Activated CD4-positive, alpha-beta memory T cell treated with anti-CD3 and anti-CD28 coated beads for 36 hours (primary cell): ENCODE data around the gene PSMF1. TPM values are rescaled to one million over a fixed set of nuclear protein-coding genes. Genes with fewer than 3 reads are reported as not detected.
"Not testable (repeated sequence)": the region's sequence is repeated elsewhere in the genome, so short reads cannot be mapped to it uniquely, and the experiment has no call there.

Experiments used
- CTCF ChIA-PET: fragments of 350-600 bp; sonication (Branson Sonifier 250); formaldehyde crosslinking; loops from one replicate; lab custom pipeline; 2021; ENCODE audit warnings: antibody characterized with exemption, inconsistent platforms; lab: Charles Lee
- POLR2A ChIA-PET: fragments of 350-600 bp; sonication (Branson Sonifier 250); formaldehyde crosslinking; loops from one replicate; lab custom pipeline; 2021; ENCODE audit warnings: antibody characterized with exemption; lab: Charles Lee
- DNase-seq: peaks from one replicate; pipeline ENCODE4 v3.0.0-alpha.2; 2020
- H3K27ac Mint-ChIP-seq: one replicate; pipeline ENCODE4 v1.8.0; 2021; ENCODE audit warnings: mixed read lengths
- H3K27me3 Mint-ChIP-seq: one replicate; pipeline ENCODE4 v1.8.0; 2021; ENCODE audit warnings: mixed read lengths
- H3K36me3 Mint-ChIP-seq: one replicate; pipeline ENCODE4 v1.8.0; 2021; ENCODE audit warnings: mixed read lengths
- H3K4me1 Mint-ChIP-seq: one replicate; pipeline ENCODE4 v1.8.0; 2021; ENCODE audit warnings: low read depth, mixed read lengths
- H3K4me3 Mint-ChIP-seq: one replicate; pipeline ENCODE4 v1.8.0; 2021; ENCODE audit warnings: mild to moderate bottlenecking, mixed read lengths
- H3K9me3 Mint-ChIP-seq: one replicate; pipeline ENCODE4 v1.8.0; 2021; ENCODE audit warnings: mixed read lengths
- intact Hi-C: fragments of 100-400 bp; cut with micrococcal nuclease; formaldehyde crosslinking; loops from one replicate; pipeline ENCODE4 v1.15.1; 2023
- total RNA-seq, 2 experiments: library from RNA; stranded (reverse); gene quantifications; one replicate each; pipeline ENCODE4 v1.2.3, GENCODE V29; 2021

The PSMF1 gene
- total RNA-seq, 2 experiments from 2014 or later, result 140 to 149 TPM

DNA sequence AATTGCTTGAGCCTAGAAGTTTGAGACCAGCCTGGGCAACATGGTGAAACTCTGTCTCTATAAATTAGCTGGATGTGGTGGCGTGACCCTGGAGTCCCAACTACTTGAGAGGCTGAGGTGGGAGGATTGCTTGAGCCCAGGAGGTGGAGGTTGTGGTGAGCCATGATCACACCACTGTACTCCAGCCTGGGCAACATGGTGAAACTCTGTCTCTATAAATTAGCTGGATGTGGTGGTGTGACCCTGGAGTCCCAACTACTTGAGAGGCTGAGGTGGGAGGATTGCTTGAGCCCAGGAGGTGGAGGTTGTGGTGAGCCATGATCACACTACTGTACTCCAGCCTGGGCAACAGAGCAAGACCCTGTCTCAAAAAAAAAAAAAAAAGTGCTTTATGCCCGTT lies 31.4 kb downstream of the PSMF1 start:
- H3K36me3 Mint-ChIP-seq, result peaks cover 45% of the 10 kb centered on the region
- peaks cover 12% of the 10 kb centered on the region for H3K4me1 Mint-ChIP-seq
- H3K27me3 Mint-ChIP-seq, H3K9me3 Mint-ChIP-seq, H3K4me3 Mint-ChIP-seq, intact Hi-C loops: not testable (repeated sequence)
- peak overlapping the region; percentile 39 for H3K27ac Mint-ChIP-seq
- DNase-seq, result peak; percentile 31
- ChIA-PET POLR2A (interaction anchor here (0.6 kb wide), 1 partner anchor 1643 kb away, joined by 3 read pairs; no protein-coding TSS in a partner anchor), CTCF (interaction anchor here (2.7 kb wide), 1 partner anchor 63 kb away, joined by 8 read pairs; no protein-coding TSS in a partner anchor)

DNA sequence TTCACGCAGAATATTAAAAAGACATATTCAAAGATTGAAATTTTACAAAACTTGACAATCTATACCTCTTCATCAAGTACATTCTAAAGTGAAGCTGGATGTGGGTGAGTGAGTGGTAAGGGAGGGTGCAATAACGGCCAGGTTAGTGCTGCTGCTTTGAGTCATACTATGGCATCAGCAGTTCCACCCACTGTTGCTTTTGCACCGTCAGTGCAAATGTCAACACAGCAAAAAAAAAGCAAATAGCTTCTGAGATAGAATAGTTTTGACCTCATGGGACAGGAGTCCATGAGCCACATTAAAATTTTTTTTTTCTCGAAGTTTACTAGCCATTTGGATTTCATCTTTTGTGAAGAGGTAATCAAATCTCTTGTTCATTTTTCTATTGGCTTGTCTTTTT lies 31.8 kb downstream of the PSMF1 start:
- DNase-seq, result peak; percentile 53
- ChIA-PET POLR2A (interaction anchor here (0.6 kb wide), 1 partner anchor 1643 kb away, joined by 3 read pairs; no protein-coding TSS in a partner anchor), CTCF (interaction anchor here (0.8 to 2.7 kb wide), 2 partner anchors 63 to 331 kb away, joined by 3 to 8 read pairs; no protein-coding TSS in a partner anchor)
- peak overlapping the region; percentile 39 for H3K27ac Mint-ChIP-seq
- no peak overlapping the region for H3K4me3 Mint-ChIP-seq
- peaks cover 12% of the 10 kb centered on the region for H3K4me1 Mint-ChIP-seq
- intact Hi-C loops, result no loop called here
- H3K27me3 Mint-ChIP-seq, result no peaks in the 10 kb centered on the region
- no peaks in the 10 kb centered on the region for H3K9me3 Mint-ChIP-seq
- H3K36me3 Mint-ChIP-seq, result peaks cover 49% of the 10 kb centered on the region

DNA sequence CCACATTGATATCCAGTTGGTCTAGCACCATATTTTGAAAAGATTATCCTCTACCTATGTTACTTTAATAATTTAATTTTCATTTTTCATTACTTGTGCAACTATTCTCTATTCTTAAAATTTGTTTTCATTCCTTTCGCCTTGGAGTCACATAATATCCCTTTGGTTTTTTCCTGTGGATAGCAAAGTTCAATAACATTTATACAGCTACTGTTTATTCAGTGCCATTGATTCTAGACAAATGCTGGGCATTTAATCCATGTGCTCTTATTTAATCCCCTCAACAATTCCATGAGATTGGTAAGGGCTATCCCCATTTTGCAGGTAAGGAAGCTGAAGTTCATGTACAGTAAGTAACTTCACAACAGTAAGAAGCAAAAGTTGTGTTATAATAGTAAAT lies 32.6 kb downstream of the PSMF1 start:
- CTCF ChIA-PET, result interaction anchor here (0.6 to 2.7 kb wide), 3 partner anchors 37 to 332 kb away, joined by 3 to 8 read pairs (median 3); no protein-coding TSS in a partner anchor

GRCh38 chr20:1154226-1154625 lies 35.8 kb downstream of the PSMF1 start:
- no peak overlapping the region for H3K4me3 Mint-ChIP-seq
- H3K4me1 Mint-ChIP-seq, result peaks cover 8% of the 10 kb centered on the region
- CTCF ChIA-PET, result no interaction called here
- POLR2A ChIA-PET, result no interaction called here
- intact Hi-C loops, result no loop called here
- H3K27me3 Mint-ChIP-seq, result no peaks in the 10 kb centered on the region
- H3K36me3 Mint-ChIP-seq, result peaks cover 49% of the 10 kb centered on the region
- H3K9me3 Mint-ChIP-seq, result peaks cover 4% of the 10 kb centered on the region
- no peak overlapping the region for H3K27ac Mint-ChIP-seq
- DNase-seq, result no peak

More for the DNA sequence above, 32.6 kb downstream of the PSMF1 start:
- Mint-ChIP-seq H3K4me3 (no peak overlapping the region), H3K9me3 (peaks cover 2% of the 10 kb centered on the region), H3K4me1 (peaks cover 10% of the 10 kb centered on the region), H3K27me3 (no peaks in the 10 kb centered on the region), H3K27ac (no peak overlapping the region), H3K36me3 (peaks cover 54% of the 10 kb centered on the region)
- POLR2A ChIA-PET, result no interaction called here
- intact Hi-C loops, result loop anchor here (1.0 kb wide), 1 partner anchor 35 kb away; no protein-coding TSS in a partner anchor
- no peak for DNase-seq

DNA sequence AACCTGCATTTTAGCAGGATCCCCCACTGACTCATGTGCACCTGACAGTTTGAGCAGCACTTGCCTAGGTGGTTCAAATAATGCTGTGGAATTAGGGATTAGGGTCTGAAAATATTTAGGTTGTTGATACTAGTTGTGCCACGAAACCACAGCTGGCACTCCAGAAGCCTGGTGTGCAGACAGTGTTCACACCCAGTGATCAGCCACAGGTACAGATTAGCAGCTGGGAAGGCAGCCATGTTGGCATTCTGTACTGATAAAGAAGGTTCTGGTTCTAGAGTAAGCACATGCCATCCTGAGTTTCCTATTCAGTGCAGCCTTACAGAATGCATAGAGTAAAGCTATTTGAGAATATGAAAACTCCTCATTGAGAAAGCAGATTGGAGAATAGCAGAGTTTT lies 36.3 kb downstream of the PSMF1 start:
- Mint-ChIP-seq H3K4me1 (peaks cover 8% of the 10 kb centered on the region), H3K4me3 (no peak overlapping the region), H3K9me3 (peaks cover 4% of the 10 kb centered on the region), H3K36me3 (peaks cover 48% of the 10 kb centered on the region), H3K27me3 (no peaks in the 10 kb centered on the region), H3K27ac (no peak overlapping the region)
- ChIA-PET CTCF (no interaction called here), POLR2A (no interaction called here)
- DNase-seq, result no peak
- intact Hi-C loops, result no loop called here

GRCh38 chr20:1155342-1155741 lies 36.9 kb downstream of the PSMF1 start:
- Mint-ChIP-seq H3K4me3 (no peak overlapping the region), H3K36me3 (peaks cover 50% of the 10 kb centered on the region), H3K4me1 (peaks cover 5% of the 10 kb centered on the region), H3K27ac (no peak overlapping the region), H3K27me3 (no peaks in the 10 kb centered on the region), H3K9me3 (peaks cover 4% of the 10 kb centered on the region)
- intact Hi-C loops, result no loop called here
- CTCF ChIA-PET, result no interaction called here
- DNase-seq, result no peak
- POLR2A ChIA-PET, result no interaction called here

GRCh38 chr20:1160496-1160895 lies 42.1 kb downstream of the PSMF1 start:
- ChIA-PET POLR2A (no interaction called here), CTCF (no interaction called here)
- intact Hi-C loops, result no loop called here
- Mint-ChIP-seq H3K4me3 (no peak overlapping the region), H3K27ac (no peak overlapping the region), H3K27me3 (no peaks in the 10 kb centered on the region), H3K36me3 (peaks cover 43% of the 10 kb centered on the region), H3K4me1 (no peaks in the 10 kb centered on the region), H3K9me3 (peaks cover 4% of the 10 kb centered on the region)
- no peak for DNase-seq

- H3K9me3 Mint-ChIP-seq, result peaks cover 2% of the 10 kb centered on the region
- no peaks in the 10 kb centered on the region for H3K27me3 Mint-ChIP-seq
- DNase-seq, result no peak
- H3K36me3 Mint-ChIP-seq, result peaks cover 43% of the 10 kb centered on the region
- intact Hi-C loops, result no loop called here
- H3K4me1 Mint-ChIP-seq, result no peaks in the 10 kb centered on the region
- ChIA-PET CTCF (no interaction called here), POLR2A (no interaction called here)
- H3K27ac Mint-ChIP-seq, result no peak overlapping the region
- H3K4me3 Mint-ChIP-seq, result no peak overlapping the region
Measured at GRCh38 chr20:1160991-1161390, 42.6 kb downstream of the PSMF1 start.

- ChIA-PET POLR2A (interaction anchor here (1.2 kb wide), 1 partner anchor 9 kb away, joined by 3 read pairs; no protein-coding TSS in a partner anchor), CTCF (no interaction called here)
- intact Hi-C loops, result no loop called here
- DNase-seq, result no peak
- no peaks in the 10 kb centered on the region for H3K9me3 Mint-ChIP-seq
- no peak overlapping the region for H3K27ac Mint-ChIP-seq
- H3K4me1 Mint-ChIP-seq, result no peaks in the 10 kb centered on the region
- no peak overlapping the region for H3K4me3 Mint-ChIP-seq
- no peaks in the 10 kb centered on the region for H3K27me3 Mint-ChIP-seq
- H3K36me3 Mint-ChIP-seq, result peaks cover 53% of the 10 kb centered on the region
Measured at GRCh38 chr20:1163105-1163504, 44.7 kb downstream of the PSMF1 start.

DNA sequence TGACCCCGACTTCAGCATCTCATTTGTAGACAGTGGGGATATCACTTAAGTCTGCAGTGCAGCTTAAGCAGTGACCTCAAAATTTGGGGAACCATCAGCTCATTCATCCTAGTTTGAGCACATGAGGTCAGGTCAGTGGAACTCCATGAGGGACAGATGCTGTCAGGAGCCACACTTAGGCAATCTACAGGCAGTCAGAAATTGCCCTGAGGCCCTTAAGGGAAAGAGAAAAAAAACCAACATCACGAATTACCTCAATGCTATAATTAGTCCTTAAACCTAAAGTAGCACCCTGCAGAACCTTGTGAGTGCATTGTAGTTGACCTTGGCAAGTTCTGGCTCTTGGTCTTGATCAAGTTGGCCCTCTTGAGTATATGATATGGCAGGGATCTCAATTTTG lies 45.3 kb downstream of the PSMF1 start:
- intact Hi-C loops, result no loop called here
- POLR2A ChIA-PET, result interaction anchor here (1.2 kb wide), 1 partner anchor 9 kb away, joined by 3 read pairs; no protein-coding TSS in a partner anchor

DNA sequence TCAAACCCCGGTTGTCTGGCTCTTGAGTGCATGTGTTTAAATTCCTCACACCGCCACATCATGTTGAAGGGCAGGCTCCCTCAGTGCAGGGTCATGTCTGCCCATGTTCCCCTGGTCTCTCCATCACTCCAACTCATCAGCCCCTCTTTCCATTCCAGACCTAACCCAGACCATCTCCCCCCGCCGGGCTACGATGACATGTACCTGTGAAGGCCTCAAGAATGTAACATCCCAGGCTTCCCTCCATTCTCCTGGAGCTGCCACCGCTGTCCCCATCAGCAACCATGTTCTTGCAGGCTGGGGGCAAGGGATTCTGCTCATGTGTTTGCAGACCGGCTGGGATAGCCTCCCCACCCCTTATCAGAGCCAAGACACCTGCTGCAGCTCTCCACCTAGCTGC lies 46.5 kb downstream of the PSMF1 start:
- Mint-ChIP-seq H3K4me1 (no peaks in the 10 kb centered on the region), H3K9me3 (no peaks in the 10 kb centered on the region), H3K4me3 (no peak overlapping the region), H3K27me3 (no peaks in the 10 kb centered on the region), H3K27ac (no peak overlapping the region), H3K36me3 (peaks cover 67% of the 10 kb centered on the region)
- ChIA-PET POLR2A (no interaction called here), CTCF (no interaction called here)
- no peak for DNase-seq
- intact Hi-C loops, result no loop called here

More for the DNA sequence above, 45.3 kb downstream of the PSMF1 start:
- Mint-ChIP-seq H3K4me1 (no peaks in the 10 kb centered on the region), H3K4me3 (no peak overlapping the region), H3K27me3 (no peaks in the 10 kb centered on the region), H3K9me3 (no peaks in the 10 kb centered on the region), H3K27ac (no peak overlapping the region), H3K36me3 (peaks cover 58% of the 10 kb centered on the region)
- CTCF ChIA-PET, result no interaction called here
- no peak for DNase-seq

DNA sequence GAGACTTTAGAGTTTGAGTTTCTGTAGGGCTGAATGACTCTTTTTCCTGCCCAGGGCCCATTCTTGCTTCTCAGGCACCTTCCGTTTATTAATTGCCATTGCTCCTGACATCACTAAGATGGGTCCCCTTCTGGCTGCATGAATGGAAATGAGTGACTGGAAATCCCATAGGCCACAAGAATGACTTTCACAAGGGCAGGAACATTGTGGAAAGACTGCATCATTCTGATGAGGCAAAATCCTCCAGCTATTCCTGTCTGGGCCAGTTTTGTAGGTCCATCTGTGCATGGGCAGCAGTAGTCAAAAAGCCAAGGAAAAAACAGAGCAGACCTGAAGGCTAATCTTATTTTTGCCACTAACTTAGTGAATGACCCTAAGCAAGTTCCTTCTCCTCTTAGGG lies 47.1 kb downstream of the PSMF1 start:
- Mint-ChIP-seq H3K36me3 (peaks cover 69% of the 10 kb centered on the region), H3K9me3 (no peaks in the 10 kb centered on the region), H3K4me3 (no peak overlapping the region), H3K27me3 (no peaks in the 10 kb centered on the region), H3K27ac (no peak overlapping the region), H3K4me1 (no peaks in the 10 kb centered on the region)
- CTCF ChIA-PET, result no interaction called here
- DNase-seq, result no peak
- intact Hi-C loops, result no loop called here
- POLR2A ChIA-PET, result no interaction called here

- intact Hi-C loops, result no loop called here
- no peaks in the 10 kb centered on the region for H3K9me3 Mint-ChIP-seq
- no peak overlapping the region for H3K4me3 Mint-ChIP-seq
- CTCF ChIA-PET, result no interaction called here
- H3K27ac Mint-ChIP-seq, result no peak overlapping the region
- H3K36me3 Mint-ChIP-seq, result peaks cover 66% of the 10 kb centered on the region
- POLR2A ChIA-PET, result no interaction called here
- H3K4me1 Mint-ChIP-seq, result no peaks in the 10 kb centered on the region
- no peak for DNase-seq
- no peaks in the 10 kb centered on the region for H3K27me3 Mint-ChIP-seq
Measured at GRCh38 chr20:1165941-1166340, 47.5 kb downstream of the PSMF1 start.
